ENCODE results near the gene CCDC69. TPM values are rescaled to one million over a fixed set of nuclear protein-coding genes. Genes with fewer than 3 reads are reported as not detected.

Gene CCDC69
- total RNA-seq, 1 donor = 10.5 TPM

DNA sequence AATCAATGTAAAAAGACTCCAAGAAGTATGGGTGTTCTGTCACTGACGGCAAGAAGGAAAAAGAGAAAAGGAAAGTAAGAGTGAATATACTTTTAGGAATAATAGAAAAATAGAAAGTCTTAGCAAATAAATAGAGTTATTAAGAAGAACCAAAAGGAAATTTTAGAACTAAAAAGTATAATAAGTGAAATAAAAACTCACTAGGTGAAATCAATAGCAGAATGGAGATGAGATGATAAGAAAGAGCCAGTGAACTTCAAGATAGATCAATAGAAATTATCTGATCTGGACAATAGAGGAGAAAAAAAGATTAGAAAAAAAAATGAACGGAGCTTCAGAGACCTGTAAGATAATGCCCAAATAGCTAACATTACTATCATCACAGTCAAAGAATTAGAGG, 34.7 kb downstream of the CCDC69 start:
- Histone ChIP-seq H3K79me2 (ENCODE audit: insufficient read depth, low read length) (no peaks in the 10 kb centered on the region), H3K4me2 (ENCODE audit: insufficient read depth, low read length) (no peak overlapping the region), H3K27me3 (ENCODE audit: insufficient read depth, low read length) (no peaks in the 10 kb centered on the region), H3K36me3 (ENCODE audit: insufficient read depth, low read length) (no peaks in the 10 kb centered on the region), H2AFZ (ENCODE audit: low read length) (no peak overlapping the region), H3K27ac (ENCODE audit: low read depth, low read length) (no peak overlapping the region), H4K20me1 (ENCODE audit: insufficient read depth, low read length) (no peaks in the 10 kb centered on the region), H3K4me3 (ENCODE audit: insufficient read depth, low read length) (no peak overlapping the region), H3K4me1 (ENCODE audit: insufficient read depth, low read length) (no peaks in the 10 kb centered on the region), H3K9me3 (ENCODE audit: low read depth, low read length) (no peaks in the 10 kb centered on the region)
- TF ChIP-seq, protein P1, sequence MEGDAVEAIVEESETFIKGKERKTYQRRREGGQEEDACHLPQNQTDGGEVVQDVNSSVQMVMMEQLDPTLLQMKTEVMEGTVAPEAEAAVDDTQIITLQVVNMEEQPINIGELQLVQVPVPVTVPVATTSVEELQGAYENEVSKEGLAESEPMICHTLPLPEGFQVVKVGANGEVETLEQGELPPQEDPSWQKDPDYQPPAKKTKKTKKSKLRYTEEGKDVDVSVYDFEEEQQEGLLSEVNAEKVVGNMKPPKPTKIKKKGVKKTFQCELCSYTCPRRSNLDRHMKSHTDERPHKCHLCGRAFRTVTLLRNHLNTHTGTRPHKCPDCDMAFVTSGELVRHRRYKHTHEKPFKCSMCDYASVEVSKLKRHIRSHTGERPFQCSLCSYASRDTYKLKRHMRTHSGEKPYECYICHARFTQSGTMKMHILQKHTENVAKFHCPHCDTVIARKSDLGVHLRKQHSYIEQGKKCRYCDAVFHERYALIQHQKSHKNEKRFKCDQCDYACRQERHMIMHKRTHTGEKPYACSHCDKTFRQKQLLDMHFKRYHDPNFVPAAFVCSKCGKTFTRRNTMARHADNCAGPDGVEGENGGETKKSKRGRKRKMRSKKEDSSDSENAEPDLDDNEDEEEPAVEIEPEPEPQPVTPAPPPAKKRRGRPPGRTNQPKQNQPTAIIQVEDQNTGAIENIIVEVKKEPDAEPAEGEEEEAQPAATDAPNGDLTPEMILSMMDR (IDR thresholded peaks at IDR 0.05; ENCODE audit: extremely low read depth, low read depth, low read length) = no peak
- no peak for DNase-seq (ENCODE audit: insufficient read length, low spot score, missing footprints)

DNA sequence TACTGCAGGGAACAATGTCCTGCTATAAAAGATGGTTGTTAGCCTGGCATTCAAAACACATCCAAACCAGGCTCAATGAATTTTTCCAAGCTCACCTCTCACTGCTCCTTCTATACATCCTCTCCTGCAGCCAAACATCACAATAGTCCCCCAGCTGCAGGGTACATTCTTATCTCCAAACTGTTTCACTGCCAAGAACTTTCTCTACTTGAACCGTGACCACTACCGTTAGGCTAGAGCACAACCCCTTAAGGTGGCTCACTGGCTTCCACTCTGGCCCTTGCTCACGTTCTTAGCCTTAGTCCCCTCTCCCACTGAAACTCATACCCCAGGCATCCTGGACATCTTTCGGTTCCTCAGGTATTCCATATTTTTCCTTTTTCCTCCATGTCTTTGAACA, 37.4 kb downstream of the CCDC69 start:
- no peaks in the 10 kb centered on the region for H3K36me3 ChIP-seq (ENCODE audit: insufficient read depth, low read length)
- H3K27ac ChIP-seq (ENCODE audit: low read depth, low read length) = no peak overlapping the region
- H4K20me1 ChIP-seq (ENCODE audit: insufficient read depth, low read length) = no peaks in the 10 kb centered on the region
- no peaks in the 10 kb centered on the region for H3K79me2 ChIP-seq (ENCODE audit: insufficient read depth, low read length)
- no peak for DNase-seq (ENCODE audit: insufficient read length, low spot score, missing footprints)
- no peaks in the 10 kb centered on the region for H3K9me3 ChIP-seq (ENCODE audit: low read depth, low read length)
- H3K4me3 ChIP-seq (ENCODE audit: insufficient read depth, low read length) = no peak overlapping the region
- no peak overlapping the region for H3K4me2 ChIP-seq (ENCODE audit: insufficient read depth, low read length)
- TF ChIP-seq, protein P1 (IDR thresholded peaks at IDR 0.05; ENCODE audit: extremely low read depth, low read depth, low read length) = no peak
- peaks cover 4% of the 10 kb centered on the region for H3K4me1 ChIP-seq (ENCODE audit: insufficient read depth, low read length)
- no peaks in the 10 kb centered on the region for H3K27me3 ChIP-seq (ENCODE audit: insufficient read depth, low read length)
- no peak overlapping the region for H2AFZ ChIP-seq (ENCODE audit: low read length)

DNA sequence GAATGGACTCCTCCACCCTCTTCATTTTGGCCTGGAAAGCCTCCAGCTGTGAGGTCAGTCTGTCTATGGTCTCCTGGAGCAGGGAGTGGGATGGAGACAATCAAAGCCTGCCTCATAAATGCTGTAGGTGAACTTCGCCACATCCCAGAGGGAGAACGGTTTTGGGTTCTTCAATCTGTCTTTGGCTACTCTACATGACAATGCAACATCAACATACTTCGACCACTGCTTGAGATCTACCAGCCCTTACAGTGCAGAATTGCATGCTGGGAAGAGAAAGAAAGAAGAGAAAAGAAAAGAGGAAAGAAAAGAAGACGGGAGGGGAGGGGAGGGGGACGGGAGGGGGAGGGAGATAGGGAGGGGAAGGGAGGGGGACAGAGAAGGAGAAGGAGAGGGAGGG, 37.8 kb downstream of the CCDC69 start:
- Histone ChIP-seq H3K4me2 (ENCODE audit: insufficient read depth, low read length) (no peak overlapping the region), H2AFZ (ENCODE audit: low read length) (no peak overlapping the region), H3K27me3 (ENCODE audit: insufficient read depth, low read length) (no peaks in the 10 kb centered on the region), H3K27ac (ENCODE audit: low read depth, low read length) (no peak overlapping the region), H4K20me1 (ENCODE audit: insufficient read depth, low read length) (no peaks in the 10 kb centered on the region), H3K4me1 (ENCODE audit: insufficient read depth, low read length) (peaks cover 4% of the 10 kb centered on the region), H3K36me3 (ENCODE audit: insufficient read depth, low read length) (no peaks in the 10 kb centered on the region), H3K9me3 (ENCODE audit: low read depth, low read length) (no peaks in the 10 kb centered on the region), H3K4me3 (ENCODE audit: insufficient read depth, low read length) (no peak overlapping the region), H3K79me2 (ENCODE audit: insufficient read depth, low read length) (no peaks in the 10 kb centered on the region)
- DNase-seq (ENCODE audit: insufficient read length, low spot score, missing footprints) = no peak
- TF ChIP-seq, protein P1 (IDR thresholded peaks at IDR 0.05; ENCODE audit: extremely low read depth, low read depth, low read length) = no peak

DNA sequence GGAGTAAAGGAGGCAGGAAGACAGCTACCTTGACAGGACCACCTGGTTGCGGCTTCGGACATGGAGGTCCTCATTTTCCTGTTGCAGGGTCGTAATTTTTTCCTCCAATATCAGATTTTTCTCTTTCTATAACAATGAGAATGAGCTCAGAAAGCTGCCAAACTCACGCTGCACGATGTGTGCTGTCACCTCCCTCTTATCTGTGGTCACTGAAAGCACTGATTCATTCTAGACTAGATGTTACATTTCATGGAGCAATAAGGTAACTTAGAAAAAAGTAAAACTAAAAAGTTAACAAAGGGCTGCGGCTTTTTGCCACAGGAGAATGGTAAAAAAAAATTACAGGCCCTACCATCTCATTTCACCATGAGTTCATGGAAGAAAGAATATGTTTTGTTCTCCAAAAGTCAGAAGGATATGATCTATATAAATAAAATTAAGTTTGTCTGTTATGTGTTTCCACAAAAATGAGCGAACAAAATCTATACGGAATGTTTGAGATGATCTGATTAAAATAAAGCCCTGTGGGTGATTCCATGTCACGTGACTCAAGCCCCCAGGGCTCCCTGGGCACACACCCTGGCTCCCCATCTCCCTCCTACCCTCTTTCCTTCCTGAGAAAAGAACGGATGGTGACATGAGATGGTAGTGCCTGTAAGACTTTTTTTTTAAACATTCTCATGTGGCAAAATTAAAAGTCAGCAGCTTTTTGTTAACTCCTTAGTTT, 39.4 kb downstream of the CCDC69 start:
- DNase-seq (ENCODE audit: insufficient read length, low spot score, missing footprints) = no peak
- no peaks in the 10 kb centered on the region for H3K27me3 ChIP-seq (ENCODE audit: insufficient read depth, low read length)
- no peaks in the 10 kb centered on the region for H3K36me3 ChIP-seq (ENCODE audit: insufficient read depth, low read length)
- H4K20me1 ChIP-seq (ENCODE audit: insufficient read depth, low read length) = no peaks in the 10 kb centered on the region
- peaks cover 4% of the 10 kb centered on the region for H3K4me1 ChIP-seq (ENCODE audit: insufficient read depth, low read length)
- no peak overlapping the region for H3K27ac ChIP-seq (ENCODE audit: low read depth, low read length)
- TF ChIP-seq, protein P1 (IDR thresholded peaks at IDR 0.05; ENCODE audit: extremely low read depth, low read depth, low read length) = no peak
- H3K9me3 ChIP-seq (ENCODE audit: low read depth, low read length) = no peaks in the 10 kb centered on the region
- no peak overlapping the region for H2AFZ ChIP-seq (ENCODE audit: low read length)
- no peaks in the 10 kb centered on the region for H3K79me2 ChIP-seq (ENCODE audit: insufficient read depth, low read length)
- H3K4me3 ChIP-seq (ENCODE audit: insufficient read depth, low read length) = no peak overlapping the region
- H3K4me2 ChIP-seq (ENCODE audit: insufficient read depth, low read length) = no peak overlapping the region

All from osteoblast (primary cell).